ENCODE results near the gene ENAH.
"Not testable (repeated sequence)": the region's sequence is repeated elsewhere in the genome, so short reads cannot be mapped to it uniquely, and the experiment has no call there.

Gene ENAH

DNA sequence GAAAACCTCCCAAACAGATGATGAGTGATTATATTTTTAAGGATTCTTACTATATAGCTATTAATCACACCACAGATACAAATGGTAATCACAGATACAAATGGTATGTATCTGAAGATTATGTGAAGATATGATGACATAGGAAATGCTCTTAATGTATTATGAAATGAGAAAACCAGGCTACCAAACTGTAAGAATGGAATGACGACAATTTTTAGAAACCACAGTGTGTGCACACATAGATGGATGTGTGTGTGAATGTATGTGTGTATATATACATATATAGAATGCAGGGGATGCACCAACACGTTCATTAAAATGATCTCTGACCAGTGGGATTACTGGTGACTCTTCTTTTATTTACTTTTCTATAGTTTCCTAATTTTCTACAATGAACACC lies 21.5 kb upstream of the ENAH start:
- no peak for DNase-seq (ENCODE audit: low read depth)

DNA sequence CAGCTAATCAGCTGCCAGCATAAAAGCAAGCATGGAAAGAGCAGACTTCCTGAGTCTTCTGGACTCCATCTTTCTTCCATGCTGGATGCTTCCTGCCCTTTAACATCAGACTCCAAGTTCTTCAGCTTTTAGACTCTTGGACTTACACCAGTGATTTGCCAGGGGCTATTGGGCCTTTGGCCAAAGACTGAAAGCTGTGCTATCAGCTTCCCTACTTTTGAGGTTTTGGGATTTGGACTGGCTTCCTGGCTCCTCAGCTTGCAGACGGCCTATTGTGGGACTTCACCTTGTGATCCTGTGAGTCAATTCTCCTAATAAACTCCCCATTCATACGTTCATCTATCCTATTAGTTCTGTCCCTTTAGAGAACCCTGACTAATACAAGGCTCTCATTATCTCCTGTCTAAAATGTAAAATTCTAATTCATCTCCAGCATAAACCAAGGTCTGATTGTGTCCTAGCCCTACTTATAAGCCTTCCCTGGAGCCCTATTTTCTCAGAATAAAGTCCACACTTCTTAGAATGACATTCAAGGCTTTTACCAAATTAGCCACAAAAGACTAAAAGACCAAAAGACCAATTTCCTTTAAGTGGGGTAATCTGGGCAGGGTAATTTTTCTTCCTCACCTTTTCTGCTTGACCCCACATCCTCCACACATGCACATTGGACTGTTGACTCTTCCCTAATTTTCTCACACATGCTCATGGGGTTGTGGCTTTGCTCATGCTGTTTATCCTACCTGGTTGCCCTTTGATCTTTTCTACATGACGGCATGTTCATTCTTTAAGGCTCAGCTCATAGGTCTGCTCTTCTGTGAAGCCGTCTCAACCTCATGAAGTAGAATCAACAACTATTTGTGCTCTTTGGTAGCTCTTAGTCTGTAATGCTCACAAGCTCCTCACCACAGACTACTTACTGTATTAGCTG lies 18.1 kb upstream of the ENAH start:
- no peak for DNase-seq (ENCODE audit: low read depth)

DNA sequence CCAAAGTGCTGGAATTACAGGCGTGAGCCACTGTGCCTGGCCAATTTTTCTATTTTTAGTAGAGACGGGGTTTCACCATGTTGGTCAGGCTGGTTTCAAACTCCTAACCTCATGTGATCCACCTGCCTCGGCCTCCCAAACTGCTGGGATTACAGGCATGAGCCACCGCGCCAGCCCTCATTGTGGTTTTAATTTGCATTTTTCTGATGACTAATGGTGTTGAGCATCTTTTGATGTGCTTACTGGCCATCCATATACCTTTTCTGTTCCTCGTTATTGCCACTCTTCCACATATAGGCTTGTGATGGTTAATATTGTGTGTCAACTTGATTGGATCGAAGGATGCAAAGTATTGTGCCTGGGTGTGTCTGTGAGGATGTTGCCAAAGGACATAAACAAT lies 17.4 kb upstream of the ENAH start:
- DNase-seq (ENCODE audit: low read depth), result no peak

DNA sequence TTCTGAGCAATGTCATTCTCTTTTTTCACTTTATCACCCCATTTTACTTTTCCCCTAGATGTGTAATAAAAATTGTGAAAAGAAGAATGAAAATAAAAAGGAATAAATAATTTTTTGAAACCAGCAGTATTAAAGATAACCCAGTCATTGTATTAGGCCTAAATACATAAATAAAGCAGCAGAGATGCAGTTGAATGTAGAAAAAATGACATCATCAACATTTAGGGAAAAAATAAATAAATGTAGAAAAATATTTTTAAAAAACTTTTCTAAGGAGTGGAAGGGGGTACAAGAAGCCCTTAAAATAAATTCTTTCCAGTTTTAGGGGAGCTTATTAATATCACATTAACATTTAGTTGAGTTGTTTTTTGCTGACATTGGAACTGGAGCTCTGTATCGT lies 15.3 kb upstream of the ENAH start:
- DNase-seq (ENCODE audit: low read depth), result no peak

- DNase-seq (ENCODE audit: low read depth), result no peak
Measured at GRCh38 chr1:225667362-225667761, 14.4 kb upstream of the ENAH start.

DNA sequence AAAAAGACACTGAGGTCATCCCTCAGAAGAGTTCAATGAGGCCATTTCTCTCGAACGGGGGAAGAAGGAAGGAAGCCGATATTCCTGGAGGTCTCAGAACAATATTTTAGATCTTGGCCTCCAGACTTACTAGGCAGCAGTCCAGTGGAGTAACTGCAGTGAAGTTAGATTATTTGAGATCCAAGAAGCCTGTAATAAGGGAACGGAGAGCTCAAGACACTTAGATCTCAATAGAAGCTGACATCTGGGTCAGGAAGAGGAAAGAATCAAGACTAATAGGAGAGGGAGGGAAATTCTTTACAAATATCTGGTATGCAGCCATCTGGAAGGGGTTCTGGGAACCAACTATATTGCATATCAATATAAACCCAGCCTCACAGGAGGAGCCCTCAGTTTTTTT lies 13.6 kb upstream of the ENAH start:
- no peak for DNase-seq (ENCODE audit: low read depth)

- no peak for DNase-seq (ENCODE audit: low read depth)
Measured at GRCh38 chr1:225664762-225665161, 11.8 kb upstream of the ENAH start.

DNA sequence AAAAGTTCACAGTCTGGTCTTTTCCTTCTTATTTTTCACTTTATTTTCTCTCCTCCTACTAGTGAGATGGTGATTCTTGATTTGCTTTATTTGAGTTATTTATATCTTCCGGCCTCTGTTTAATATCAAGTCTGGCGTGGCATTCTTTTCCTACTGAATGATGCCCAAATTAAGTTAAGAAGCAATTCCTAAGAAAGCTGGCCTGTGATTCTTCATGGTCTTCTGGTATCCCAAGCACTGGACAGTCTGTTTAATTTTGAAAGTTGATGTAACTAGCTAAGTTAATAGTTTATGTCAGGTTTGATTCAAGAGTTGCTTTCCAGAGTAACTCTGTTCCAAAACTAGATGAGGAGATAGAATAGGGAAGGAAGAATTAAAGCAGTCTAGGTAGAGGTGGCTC lies 9.2 kb upstream of the ENAH start:
- DNase-seq (ENCODE audit: low read depth), result no peak

DNA sequence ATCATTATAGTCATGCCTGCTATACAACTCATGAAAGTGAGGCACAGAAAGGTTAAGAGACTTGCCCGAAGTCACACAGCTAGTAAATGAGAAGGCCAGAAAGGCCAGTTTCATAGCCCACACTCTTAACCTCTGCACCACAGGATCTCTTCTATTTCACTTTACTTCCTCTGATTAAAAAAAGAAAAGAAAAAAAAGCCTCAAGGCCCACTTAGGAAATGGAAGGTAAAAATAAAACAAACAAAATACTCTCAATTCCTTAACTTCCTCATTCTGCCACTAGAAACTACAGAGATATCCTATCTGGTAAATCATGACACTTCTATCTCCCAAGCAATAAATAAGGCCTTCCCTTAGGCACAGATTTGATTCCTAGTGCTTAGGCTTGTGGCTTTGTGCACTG lies 7.6 kb upstream of the ENAH start:
- DNase-seq (ENCODE audit: low read depth), result no peak

DNA sequence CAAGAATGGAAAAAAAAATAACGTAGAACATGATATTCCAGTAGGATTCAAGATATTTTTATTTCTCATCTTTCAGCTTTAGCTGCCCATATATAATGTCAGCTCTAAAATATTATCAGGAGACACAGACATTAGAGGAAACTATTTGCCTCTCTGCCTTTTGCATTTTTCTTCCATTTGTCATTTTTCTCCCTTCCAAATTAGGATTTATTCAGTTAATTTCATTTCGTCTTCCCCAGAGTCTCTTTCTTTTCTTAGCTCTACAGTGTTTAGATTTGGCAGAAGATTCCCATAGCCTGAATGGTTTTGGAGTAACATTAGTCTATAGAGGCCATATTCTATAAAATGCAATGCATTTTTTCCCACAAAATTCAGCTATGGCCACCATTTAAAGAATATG lies 5.1 kb upstream of the ENAH start:
- DNase-seq (ENCODE audit: low read depth), result no peak

GRCh38 chr1:225657462-225657989 lies 4.6 kb upstream of the ENAH start:
- no peak for DNase-seq (ENCODE audit: low read depth)

DNA sequence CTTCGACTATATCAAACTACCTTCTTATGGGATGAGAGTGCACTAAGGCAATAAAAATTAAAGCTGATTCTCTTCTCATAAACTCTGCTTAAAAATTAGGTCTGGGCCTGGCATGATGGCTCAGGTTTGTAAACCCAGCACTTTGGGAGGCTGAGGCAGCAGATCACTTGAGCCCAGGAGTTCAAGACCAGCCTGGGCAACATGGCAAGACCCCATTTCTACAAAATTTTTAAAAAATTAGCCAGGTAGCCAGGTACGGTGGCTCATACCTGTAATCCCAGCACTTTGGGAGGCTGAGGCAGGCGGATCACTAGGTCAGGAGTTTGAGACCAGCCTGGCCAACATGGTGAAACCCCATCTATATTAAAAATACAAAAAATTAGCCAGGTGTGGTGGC lies 3.3 kb upstream of the ENAH start:
- DNase-seq (ENCODE audit: low read depth), result not testable (repeated sequence)

GRCh38 chr1:225655509-225656258 lies 2.8 kb upstream of the ENAH start:
- no peak for DNase-seq (ENCODE audit: low read depth)

DNA sequence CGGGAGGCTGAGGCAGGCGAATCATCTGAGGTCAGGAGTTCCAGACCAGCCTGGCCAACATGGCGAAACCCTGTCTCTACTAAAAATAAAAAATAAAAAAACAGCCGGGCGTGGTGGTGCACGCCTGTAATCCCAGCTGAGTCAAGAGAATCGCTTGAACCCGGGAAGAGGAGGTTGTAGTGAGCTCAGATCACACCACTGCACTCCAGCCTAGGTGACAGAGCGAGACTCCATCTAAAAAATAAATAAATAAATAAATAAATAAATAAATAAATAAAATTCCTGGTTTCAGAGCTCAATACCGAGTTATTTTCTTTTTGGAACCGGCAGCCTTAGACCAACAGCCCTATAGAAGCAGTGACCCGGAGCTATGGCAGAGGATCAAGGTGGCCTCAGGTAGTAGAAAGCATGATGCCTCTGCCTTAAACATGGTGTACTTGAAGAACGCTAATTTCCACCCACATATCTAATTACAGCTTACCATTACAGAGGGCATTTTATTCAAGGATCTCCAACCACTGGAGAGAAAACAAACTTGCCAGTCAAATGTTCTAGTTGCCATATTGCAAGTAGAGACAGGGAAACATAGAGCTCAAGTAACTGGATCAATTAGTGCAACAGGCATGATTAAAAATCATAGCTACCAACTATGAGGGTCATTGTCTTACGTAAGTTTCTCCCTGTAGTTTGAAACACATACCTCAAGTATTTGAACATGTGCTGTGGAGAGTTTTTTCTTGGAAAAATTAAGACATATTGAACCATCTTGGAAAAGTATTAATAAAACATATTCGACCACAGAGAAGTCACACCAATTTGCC lies 2.0 kb upstream of the ENAH start:
- DNase-seq (ENCODE audit: low read depth), result no peak

DNA sequence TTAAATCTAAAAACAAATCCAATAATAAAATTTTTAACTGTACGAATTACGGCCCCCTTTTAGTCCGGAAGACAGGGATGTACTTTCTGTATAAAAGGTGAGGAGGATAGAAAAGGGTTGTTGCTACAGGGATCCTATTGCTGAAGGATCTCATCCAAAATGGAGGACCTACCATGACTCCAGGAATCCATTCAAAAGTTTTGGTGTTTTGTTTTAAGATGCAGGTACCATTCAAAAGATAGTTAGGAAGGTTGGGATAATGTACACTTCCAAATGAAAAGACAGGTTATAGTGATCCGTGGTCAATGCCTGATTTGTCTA lies 1.3 kb upstream of the ENAH start:
- no peak for DNase-seq (ENCODE audit: low read depth)

- DNase-seq (ENCODE audit: low read depth), result no peak
Measured at GRCh38 chr1:225653463-225654276, 747 bp upstream of the ENAH start.

DNA sequence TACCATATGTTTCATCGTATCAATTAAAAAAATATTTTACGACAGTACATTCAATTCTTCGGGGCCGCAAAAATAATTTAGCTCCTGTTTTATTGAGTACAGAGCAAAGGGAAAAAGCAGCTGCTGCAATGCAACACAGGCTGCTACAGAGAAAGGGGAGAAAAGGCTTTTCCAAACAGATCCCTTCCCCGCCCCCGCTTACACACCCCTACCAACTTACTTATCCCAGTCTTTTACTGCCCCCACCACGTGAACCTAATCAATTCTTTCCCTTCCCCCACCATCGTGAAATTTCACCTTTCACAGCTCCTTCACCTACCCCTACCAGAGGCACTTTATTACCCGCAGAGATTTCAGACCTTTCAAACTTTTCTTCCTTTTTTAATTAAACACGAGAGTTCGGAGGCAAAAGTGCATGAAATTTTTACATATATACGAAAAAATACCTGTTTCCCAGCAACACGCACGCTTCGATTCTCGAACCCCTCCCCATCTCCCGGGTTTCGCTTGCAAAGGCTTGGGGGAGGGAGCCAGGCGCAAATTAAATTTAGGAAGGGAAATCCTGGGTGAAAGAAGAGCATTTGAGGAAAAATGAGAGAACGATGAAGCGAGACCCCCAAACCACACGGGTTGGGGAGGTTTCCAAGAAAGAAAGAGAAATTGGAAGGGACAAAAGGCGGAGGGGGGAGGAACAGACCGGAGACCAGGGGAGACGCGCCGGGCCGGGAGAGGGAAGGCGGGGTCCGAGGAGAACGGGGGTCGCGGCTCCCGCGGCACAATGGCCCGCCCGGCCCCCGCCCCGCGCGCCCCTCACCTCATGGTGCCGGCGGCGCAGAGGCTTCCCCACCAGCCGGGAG lies 823 bp downstream of the ENAH start:
- DNase-seq (ENCODE audit: low read depth), result no peak

GRCh38 chr1:225651376-225651871 lies 1.5 kb downstream of the ENAH start:
- DNase-seq (ENCODE audit: low read depth), result no peak

- DNase-seq (ENCODE audit: low read depth), result no peak
Measured at GRCh38 chr1:225650179-225650578, 2.7 kb downstream of the ENAH start.

- DNase-seq (ENCODE audit: low read depth), result no peak
Measured at GRCh38 chr1:225645194-225645895, 7.6 kb downstream of the ENAH start.

Measured in T follicular helper cell (primary cell).